DMS 273 treated with DMSO at 0.1 percent for 48 hours (cell line): ENCODE measurements around the gene B3GALT5.
"Not testable (repeated sequence)": the region's sequence is repeated elsewhere in the genome, so short reads cannot be mapped to it uniquely, and the experiment has no call there.

Experiments
- DNase-seq: peaks from one replicate; lab custom pipeline; 2025; lab: John Stamatoyannopoulos, UW

B3GALT5 gene, protein sequence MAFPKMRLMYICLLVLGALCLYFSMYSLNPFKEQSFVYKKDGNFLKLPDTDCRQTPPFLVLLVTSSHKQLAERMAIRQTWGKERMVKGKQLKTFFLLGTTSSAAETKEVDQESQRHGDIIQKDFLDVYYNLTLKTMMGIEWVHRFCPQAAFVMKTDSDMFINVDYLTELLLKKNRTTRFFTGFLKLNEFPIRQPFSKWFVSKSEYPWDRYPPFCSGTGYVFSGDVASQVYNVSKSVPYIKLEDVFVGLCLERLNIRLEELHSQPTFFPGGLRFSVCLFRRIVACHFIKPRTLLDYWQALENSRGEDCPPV

DNA sequence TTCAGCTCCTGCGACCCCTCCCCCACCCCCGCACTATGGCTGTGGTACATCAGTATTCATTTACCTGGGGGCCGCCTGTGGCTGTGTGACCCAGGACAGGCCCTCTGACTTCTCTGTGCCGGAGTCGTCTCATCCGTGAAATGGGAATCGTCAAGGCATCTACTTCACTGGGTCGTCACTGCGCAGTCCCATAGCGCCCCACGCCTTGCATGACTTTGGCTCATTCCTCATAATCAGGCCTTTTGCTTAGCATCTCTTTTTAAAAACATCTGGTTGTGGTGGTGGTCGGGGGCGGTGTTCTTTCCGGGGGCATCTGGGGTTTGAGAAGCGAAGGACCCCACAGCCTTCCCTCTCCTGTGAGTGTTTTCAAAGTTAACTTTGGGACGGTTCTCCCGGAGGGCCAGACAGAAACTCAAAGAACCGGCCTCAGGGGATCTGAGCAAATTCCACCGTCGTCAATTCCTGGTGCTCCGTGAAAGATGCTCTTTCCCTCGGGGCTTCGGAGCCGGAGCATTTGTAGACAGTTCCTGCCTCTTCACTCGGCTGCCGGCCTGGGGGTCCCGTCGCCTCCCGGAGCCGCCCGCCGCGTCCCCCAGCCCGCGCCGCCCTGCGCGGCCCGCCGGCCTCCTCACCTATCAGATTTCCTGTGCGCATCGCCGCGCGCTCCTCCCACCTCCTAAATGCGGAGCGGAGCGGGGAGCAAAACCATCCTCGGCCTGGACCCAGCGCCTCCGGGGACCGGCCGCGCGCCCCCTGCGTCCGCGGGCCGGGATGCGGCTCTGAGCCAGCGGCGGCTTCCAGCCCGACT lies at the start of gene B3GALT5:
Gene B3GALT5, plus strand, starts transcription at position 708 of the 808 bp plus-strand sequence. CDS start 47,620 bp downstream, outside the sequence.
- no peak for DNase-seq

DNA sequence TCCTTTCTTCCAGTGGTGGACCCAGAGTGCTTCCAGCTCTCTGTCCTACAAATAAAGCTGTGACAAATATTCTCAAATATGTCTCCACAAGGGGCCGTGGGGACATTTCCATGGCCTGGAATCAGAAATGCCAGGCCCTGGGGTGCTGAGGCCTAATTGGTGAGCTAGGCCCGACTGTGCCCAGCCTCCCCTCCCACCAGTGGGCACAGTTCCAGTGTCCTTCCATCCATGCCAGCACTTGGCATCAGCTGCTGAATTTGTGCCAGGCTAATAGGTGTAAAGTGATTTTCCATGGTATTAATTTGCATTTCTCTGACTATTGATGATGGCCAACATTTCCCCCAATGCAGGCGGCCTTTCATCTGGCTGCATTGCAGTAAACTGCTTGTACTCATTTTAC lies 48.5 kb upstream of the B3GALT5 start:
- DNase-seq = no peak

DNA sequence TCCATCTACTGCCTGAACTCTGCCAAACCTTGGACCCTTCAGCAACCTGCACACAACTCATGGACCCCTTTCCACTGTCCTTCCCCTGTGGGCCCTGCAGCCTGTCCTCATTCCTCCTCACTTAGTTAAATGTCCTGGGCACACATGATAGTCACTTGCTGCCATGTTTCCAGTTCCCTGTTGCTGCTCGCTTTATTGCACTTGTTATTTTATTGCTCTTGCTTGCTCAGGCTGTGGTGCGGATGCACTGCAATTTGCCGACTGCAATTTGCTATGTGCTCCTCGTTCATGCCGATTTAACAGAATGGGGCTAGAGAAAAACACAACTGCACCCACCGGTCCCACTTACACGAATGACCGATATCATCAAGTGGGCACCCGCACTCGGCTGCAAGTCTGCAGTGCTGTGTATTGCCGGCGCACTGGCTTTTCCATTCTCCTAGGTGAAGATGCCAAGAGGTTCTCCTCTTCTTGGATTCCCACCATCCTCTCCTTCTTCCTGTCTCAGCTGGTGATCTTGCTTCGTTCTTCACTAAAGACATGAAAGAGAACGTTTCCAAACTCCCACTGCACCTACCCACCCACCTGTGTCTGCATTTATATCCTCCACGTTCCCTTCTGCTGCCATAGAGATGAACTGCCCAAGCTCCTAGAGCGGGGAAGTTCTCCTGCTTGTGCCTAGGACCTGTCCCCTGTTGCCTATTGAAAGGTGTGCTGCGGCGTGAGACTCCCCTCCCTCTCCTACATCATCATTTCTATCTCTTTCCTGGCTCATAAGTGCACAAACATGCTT lies 45.4 kb upstream of the B3GALT5 start:
- DNase-seq = no peak

DNA sequence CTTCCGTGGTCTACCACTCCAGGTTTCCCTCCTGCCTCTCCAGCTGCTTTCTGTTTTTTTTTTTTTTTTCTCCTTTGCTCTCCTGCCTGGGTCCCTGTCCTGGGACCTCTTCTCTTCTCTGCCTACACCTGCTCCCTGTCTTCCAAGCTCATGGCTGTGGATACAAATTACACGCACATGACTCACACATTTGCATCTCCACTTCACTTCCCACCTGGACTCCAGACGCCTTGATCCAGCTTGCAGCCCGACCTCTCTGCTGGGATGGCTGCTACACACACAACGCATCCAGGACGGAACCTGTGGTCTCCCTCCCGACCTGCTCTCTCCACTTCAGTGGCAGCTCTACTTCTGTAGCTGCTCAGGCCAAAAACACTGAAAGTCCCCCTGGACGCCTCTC lies 44.4 kb upstream of the B3GALT5 start:
- no peak for DNase-seq

DNA sequence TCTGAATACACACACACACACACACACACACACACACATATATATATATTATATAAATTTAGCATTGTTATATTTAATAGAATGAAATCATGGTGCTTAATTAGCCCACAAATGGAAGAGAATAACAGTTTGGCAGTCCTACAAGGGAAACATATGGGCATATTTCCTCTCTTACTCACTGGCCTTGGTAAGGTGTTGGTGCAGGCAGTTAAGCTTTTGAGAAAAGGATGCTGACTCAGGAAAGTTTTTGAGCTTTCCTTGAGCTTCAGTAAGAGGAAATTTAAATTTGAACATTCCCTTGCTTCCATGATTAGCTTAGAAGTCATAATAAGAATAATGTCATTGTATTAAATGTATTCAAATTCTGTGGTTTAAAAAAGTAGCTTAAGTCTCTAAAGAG lies 37.0 kb upstream of the B3GALT5 start:
- DNase-seq = no peak

DNA sequence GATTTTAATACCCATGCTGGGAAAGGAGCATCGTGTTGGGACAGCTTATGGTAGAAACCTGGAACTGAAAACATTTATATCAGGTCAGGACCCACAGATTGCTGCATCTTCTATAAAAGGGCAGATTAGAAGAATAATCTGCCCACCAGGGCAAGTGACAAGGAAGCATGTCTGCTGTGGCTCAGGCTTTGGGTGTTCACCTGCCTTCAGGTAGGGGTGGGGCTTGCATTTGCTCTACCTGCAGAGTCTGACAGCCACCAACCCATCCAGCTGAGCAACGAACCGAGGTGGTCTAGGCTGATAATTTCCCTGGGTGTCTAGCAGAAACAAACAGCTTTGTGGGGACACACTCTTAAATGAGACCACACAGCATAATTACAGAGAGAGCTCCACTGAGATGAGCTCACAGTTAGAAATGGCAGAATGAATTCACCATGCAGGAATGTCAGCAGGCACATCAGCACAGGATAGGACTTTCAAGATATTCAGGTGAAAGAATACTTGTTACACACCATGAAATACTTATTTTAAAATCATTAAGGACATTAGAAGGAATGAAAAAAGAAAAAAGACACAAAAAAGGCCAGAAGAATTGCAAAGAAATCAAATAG lies 36.1 kb upstream of the B3GALT5 start:
- no peak for DNase-seq

DNA sequence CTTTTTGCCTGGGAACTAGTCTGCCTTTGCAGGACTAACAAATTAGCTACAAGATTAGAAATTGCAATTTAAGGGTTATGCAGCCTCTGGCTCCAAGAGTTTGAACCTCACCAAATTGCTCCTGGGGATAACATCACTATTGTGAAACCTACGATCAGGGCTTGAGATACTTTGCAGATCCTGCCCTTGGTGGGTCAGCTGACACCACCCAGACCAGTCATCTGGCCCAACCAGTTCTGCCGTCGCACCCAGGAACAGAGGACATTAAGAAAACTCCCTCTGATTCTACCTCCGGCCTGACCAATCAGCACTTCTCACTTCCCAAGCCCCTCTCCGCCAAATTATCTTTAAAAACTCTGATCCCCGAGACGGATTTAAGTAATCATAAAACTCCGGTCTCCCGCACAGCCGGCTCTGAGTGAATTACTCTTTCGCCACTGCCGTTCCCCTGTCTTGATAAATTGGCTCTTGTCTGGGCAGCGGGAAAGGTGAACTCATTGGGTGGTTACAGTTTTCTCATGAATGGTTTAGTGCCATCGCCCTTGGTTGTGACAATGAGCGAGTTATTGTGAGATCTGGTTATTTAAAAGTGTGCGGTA lies 32.9 kb upstream of the B3GALT5 start:
- DNase-seq = no peak

DNA sequence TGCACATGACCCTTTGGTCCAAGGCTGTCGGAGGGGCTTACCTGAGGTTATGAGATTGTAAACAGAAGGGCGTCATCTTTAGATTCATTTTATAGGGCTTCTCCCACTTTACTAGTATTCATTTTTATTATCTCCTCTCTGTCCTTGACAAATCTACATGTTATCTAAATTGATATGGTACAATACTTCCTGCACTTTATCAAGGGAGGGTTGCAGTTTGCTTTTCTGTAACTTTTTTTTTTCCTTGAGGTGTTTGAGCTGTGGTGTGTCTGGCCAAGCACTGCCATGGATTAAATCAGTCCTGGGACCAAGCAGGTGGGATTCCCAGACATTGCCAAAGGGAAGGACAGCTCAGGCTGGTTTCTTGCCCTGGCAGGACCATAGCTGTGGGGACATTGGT lies 32.0 kb upstream of the B3GALT5 start:
- no peak for DNase-seq

DNA sequence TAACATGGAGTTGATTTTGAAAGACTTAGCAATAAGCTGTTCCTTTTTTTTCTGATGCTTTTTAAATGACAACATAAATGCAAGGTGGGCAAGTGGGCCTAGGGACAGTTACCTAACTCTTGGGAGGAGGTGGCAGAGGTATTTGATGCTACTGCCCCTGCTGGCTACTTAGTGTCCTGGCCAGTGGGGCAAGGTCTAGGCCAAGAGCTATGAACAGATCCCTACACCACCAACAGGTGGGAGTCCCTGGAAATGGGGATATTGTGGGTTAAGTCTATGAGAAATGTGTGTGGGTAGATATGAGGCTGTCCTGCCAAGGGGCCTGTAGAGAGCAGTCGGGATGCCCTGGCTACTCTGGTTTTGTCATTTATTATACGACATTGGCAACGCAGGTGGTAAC lies 31.3 kb upstream of the B3GALT5 start:
- no peak for DNase-seq

DNA sequence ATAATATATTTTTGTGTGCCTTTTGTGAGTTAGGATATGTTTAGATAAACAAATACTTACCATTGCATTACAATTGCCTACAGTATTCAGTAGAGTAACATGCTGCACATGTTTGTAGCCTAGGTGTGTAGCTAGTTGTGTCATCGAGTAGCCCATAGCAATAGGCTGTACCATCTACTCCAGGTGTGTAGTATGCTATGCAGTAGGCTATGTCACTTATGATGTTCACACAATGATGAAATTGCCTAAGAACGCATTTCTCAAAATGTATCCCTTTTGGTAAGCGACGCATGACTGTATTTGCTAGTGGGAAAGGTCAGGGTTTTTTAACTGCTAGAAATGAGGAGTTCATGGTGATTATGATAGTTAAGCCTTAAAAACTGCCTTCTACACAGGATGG lies 30.0 kb upstream of the B3GALT5 start:
- no peak for DNase-seq

DNA sequence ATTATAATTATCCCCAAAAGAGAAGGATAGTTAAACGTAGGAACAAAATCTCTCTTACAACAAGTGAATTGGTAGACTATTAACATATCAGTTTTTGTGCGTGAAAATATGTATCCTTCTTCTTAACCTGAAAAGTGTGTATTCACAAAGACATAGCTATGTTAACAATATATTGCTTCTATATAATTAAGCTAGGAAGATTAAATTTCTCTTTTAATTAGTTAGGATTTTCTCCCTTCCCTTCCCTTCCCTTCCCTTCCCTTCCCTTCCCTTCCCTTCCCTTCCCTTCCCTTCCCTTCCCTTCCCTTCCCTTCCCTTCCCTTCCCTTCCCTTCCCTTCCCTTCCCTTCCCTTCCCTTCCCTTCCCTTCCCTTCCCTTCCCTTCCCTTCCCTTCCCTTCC lies 29.2 kb upstream of the B3GALT5 start:
- not testable (repeated sequence) for DNase-seq

DNA sequence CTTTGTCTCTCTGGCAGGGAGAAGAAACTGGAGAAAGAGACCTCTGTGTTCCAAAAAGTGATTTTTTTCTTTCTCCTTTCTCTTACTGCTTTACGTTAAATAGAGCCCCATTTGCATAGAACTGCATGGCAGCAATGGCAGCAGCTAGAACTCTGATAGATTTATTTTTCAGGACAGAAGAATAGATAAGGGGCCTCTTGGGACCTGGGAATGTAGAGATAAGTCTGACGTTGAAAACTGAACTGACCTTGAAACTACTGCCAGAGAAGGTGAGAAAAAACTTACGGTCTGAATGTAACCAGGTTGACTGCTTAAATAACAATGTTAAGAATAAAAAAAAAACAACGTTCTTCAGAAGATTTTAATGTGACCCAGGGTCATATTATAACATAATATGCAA lies 25.4 kb upstream of the B3GALT5 start:
- DNase-seq = no peak

DNA sequence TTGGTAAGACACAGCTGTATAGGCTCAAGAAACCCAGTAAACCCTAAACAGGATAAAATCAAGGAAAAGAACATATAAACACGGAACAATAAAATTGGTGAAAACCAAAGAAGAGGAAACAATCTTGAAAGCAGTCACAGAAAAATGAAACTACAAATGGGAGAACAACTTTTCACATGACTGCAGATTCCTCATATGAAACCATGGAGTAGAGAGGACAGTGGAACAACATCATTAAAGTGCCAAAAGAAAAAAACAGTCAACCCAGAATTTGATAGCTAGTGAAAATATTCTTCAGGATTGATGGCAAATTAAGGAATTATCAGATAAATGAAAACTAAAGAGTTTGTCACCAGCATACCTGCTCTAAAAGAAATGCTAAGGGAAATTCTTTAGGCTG lies 23.9 kb upstream of the B3GALT5 start:
- DNase-seq = no peak

DNA sequence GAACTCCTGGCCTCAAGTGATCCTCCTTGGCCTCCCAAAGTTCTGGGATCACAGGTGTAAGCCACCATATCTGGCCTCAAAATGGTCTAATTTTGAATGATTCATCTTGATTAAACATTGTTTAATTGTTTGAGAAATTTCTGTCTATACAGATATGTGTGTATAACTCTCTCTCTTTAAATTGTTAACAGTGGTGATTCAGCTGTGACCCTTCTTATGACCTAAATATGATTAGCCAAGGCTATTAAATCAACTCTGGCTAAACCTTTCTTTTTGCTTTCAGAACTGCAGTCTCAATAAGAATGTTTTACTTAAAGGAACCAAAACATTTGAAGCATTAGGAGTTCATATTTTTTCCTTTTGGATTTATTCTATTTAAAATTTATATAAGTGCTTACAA lies 19.2 kb upstream of the B3GALT5 start:
- no peak for DNase-seq

DNA sequence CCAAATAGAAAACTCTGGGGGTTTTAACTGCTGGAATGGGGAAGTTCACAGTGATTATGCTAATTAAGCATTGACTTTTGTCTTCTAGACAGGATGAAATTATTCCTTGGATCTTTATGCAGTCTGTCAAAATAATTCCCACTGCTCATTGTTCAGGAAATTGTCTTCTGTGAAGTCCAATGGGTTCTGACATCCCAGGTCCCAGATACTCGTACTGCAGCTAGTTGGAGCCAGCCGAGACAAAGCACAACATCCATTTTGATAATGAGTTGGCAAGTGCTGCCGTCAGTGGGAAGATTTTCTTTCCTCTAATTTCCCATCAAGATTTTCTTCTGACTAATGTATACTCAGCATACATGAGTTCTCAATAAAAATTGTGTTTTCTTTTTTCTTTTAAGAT lies 17.3 kb upstream of the B3GALT5 start:
- no peak for DNase-seq

DNA sequence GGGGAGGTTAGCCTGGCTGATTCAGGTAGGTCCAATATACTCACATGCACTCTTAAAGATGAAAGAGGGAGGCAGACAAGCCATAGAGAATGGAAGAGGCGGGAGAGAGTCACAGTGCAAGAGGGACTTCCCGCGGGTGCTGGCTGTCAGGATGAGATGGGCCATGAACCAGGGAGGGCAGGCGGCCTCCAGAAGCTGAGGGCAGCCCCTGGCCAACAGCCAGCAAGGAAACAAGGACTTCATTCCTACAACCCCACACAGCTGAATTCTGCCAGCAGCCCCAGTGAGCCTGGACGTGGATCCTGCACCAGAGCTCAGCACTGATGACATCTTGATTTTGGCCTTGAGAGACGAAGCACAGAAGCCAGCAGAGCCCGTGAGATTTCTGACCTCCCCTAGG lies 15.1 kb upstream of the B3GALT5 start:
- no peak for DNase-seq

DNA sequence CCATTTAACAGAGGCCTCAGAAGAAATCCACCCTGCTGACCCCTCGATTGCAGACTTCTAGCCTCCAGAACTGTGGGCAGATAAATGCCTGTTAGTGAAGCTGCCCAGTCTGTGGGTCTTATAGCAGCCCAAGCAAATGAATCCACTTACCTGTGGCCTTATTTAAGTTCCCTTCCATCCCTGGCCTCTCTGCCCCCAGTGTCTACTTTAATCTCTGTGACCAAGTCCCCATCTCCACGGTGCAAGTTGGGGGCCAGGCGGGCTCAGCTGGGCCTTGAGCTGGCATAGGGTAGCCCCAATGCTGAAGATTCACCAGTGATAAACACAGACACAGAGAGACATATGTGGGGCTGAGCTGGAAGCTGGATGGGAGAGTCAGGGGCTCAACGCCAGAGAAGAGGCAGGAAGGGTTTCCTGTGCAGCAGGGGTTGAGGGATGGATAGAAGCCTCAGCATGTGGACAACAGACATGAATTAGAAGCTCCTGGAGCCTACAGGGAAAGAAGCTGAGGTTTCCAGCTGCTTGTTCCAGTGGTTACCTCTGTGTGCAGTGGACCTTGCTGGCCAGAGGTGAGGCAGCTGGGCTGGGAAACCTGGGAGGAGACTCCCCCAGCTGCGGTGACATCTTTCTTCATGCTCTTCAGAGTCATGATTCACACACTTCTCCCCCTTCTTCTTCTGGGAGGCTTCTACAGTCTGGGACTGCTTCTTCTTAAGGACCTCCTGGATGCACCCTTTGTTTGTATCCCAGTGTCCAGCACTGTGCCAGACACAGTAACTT lies 13.4 kb upstream of the B3GALT5 start:
- no peak for DNase-seq

DNA sequence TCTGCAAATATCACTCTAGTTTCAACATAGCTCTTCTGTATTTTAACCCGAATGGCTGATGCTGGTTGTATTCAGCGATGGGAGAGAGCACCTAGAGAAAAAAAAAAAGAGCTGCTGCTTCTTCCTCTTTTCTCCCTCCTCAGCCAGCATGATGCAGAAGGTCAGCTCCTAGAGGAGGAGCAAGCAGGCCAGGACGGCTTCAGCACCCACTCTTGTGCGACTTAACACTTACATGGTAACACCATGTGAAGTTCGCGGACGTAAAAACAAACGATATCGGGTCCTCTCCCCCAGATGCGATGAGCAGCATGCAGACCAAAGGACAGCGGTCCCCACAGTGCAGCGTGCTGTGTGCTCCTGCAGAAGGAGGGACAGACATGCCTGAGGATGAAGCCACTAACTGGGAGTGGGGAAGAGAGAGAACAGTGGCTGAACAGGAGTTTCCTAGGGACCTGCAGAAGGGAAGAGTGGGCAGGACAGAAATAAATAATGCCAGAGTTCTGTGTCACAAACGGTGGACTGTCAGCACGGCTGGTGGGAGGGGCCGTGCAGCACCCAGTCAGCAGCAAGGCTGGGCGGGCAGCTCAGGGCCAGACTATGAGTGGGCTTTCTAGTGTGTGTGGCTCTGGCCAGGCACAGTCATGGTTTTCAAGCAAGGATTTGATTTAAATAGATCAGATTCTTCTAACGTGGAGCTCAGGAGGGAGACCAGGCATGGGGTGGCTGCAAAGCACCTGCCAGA lies 11.4 kb upstream of the B3GALT5 start:
- no peak for DNase-seq

DNA sequence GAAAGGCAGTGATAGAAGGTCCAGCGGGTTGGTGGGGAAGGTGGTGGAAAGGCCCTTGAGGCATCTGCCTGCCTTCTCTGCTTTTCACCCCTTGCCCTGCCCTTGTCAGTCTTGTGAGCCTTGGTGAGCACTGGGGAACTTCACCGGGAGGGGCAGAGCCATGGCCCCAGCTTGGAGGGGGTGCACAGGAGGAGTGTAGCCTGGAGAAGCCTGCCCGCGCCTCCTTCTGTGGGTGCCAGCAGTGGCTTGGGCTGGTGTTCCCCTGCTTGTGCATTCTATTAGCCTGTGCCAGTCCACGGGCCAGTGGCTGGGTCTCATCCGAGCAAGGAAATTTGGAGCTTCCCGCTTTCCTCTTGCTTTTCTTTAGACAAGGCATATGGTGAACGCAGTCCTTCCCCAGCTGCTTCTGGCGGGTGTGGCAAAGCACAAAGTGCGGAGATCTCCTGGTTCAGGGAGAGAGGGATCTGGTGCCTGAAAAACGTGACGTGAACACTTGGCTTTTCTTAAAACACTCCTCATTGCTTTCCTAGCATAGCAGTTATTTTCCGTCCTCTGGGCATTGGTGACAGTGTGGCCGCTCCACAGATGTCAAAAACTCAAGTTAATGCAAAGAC lies 10.6 kb upstream of the B3GALT5 start:
- DNase-seq = no peak

DNA sequence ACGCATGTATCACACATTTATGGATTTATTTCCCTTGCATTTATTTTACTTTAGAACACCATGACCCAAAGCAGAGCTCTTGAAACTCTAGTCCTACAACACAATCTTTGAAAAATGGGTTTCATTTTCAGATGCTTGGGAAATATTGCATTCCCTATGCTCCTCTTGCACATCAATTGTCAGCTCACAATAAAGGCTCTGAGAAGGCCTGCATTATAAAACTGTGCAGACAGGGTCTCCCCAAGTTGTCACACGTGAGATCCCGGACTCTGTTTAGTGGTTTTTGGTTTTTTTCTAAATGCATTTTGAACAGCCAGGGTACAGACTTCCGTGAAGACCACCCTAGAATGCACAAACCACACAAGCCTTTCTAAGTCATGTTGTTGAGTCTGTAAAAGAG lies 9.9 kb upstream of the B3GALT5 start:
- DNase-seq = no peak
